GM19467 (cell line): ENCODE data around the gene KRT14.

ENCODE experiments used
- ATAC-seq: cut with Tn5 transposase; IDR thresholded peaks from one replicate; pipeline ENCODE4 v1.9.1; 2021; ENCODE audit warnings: mild to moderate bottlenecking, moderate library complexity; ENCODE audit not compliant: unreplicated experiment

KRT14 gene

GRCh38 chr17:41533613-41534012 lies 53.1 kb downstream of the KRT14 start:
- ATAC-seq = no peak

GRCh38 chr17:41532947-41533570 lies 53.6 kb downstream of the KRT14 start:
- no peak for ATAC-seq
